ENCODE data around the gene TNFAIP8. TPM values are rescaled to one million over a fixed set of nuclear protein-coding genes. Genes with fewer than 3 reads are reported as not detected.
A peak's percentile ranks its signal among the peaks of the same experiment; 100 is the strongest.

The TNFAIP8 gene
- total and polyA plus RNA-seq, 10 of the 15 experiments (the other 5 are each of a cell fraction or from before 2014, with no cell fraction given): 124 to 324 (median 177) TPM

DNA sequence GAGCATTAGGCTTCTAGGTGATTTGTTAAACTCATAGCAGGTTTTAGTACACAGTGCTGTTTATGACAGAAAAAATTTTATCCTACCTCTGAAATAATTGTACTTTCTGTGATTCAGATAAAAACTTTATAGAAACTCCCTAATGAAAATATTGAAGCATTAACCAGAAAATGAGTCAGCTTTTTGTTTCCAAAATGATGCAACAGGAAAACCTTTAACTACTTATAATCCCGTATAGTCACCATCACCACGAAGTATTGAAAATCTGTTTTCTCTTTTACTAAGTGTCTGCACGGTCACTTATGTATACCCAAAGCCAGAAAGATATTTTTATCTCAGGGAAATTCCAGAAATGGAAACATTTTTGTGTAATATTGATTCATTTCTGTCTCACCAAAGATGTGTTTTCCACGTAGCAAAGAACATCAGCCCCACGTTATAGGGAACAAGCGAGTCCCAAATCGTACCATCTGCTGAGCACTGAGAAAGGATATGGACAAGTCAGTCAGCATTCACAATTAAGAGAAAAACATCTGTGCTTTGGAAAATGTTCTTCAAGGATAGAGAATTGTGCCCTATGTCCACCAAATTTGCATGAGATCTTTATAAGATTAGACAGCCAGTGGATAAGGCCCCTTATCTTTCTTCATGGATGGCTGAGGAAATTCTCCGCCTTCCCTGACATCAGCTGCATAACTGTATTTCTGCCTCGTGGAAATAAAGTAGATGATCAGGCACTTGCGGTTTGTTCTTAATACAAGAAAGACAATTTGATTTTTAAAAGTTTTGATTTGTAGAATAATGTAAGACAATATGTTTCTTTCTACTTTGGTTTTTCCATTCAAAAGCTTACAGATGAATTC, 41.9 kb downstream of the TNFAIP8 start (continued):
- TF ChIP-seq, protein P1, sequence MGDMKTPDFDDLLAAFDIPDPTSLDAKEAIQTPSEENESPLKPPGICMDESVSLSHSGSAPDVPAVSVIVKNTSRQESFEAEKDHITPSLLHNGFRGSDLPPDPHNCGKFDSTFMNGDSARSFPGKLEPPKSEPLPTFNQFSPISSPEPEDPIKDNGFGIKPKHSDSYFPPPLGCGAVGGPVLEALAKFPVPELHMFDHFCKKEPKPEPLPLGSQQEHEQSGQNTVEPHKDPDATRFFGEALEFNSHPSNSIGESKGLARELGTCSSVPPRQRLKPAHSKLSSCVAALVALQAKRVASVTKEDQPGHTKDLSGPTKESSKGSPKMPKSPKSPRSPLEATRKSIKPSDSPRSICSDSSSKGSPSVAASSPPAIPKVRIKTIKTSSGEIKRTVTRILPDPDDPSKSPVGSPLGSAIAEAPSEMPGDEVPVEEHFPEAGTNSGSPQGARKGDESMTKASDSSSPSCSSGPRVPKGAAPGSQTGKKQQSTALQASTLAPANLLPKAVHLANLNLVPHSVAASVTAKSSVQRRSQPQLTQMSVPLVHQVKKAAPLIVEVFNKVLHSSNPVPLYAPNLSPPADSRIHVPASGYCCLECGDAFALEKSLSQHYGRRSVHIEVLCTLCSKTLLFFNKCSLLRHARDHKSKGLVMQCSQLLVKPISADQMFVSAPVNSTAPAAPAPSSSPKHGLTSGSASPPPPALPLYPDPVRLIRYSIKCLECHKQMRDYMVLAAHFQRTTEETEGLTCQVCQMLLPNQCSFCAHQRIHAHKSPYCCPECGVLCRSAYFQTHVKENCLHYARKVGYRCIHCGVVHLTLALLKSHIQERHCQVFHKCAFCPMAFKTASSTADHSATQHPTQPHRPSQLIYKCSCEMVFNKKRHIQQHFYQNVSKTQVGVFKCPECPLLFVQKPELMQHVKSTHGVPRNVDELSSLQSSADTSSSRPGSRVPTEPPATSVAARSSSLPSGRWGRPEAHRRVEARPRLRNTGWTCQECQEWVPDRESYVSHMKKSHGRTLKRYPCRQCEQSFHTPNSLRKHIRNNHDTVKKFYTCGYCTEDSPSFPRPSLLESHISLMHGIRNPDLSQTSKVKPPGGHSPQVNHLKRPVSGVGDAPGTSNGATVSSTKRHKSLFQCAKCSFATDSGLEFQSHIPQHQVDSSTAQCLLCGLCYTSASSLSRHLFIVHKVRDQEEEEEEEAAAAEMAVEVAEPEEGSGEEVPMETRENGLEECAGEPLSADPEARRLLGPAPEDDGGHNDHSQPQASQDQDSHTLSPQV (IDR thresholded peaks at IDR 0.05): peak; percentile 71; the same call in 1 of the 2 replicates
- TF ChIP-seq ZBTB40 (IDR thresholded peaks at IDR 0.05; ENCODE audit: borderline replicate concordance): peak; percentile 89
- TF ChIP-seq MXI1 (IDR thresholded peaks at IDR 0.05; ENCODE audit: low read depth, low read length): 0 out of 2 replicates have a peak, but pooled peaks have one; percentile 62
- no peak for TF ChIP-seq SMAD1 (IDR thresholded peaks at IDR 0.05; ENCODE audit: low read depth, partially characterized antibody)
- no peak for TF ChIP-seq ZNF217 (IDR thresholded peaks at IDR 0.05)
- no peak for TF ChIP-seq ZZZ3 (IDR thresholded peaks at IDR 0.05; ENCODE audit: control insufficient read depth, insufficient read length, low read depth)
- TF ChIP-seq JUNB (IDR thresholded peaks at IDR 0.05): peak; percentile 99
- TF ChIP-seq SUZ12 (IDR thresholded peaks at IDR 0.05; ENCODE audit: unreplicated experiment): no peak
- no peak for TF ChIP-seq RFX5 (IDR thresholded peaks at IDR 0.05; ENCODE audit: low read depth, low read length)
- TF ChIP-seq BACH1 (IDR thresholded peaks at IDR 0.05; ENCODE audit: borderline replicate concordance): no peak; the same call in 1 of the 2 replicates
- TF ChIP-seq, protein P2, sequence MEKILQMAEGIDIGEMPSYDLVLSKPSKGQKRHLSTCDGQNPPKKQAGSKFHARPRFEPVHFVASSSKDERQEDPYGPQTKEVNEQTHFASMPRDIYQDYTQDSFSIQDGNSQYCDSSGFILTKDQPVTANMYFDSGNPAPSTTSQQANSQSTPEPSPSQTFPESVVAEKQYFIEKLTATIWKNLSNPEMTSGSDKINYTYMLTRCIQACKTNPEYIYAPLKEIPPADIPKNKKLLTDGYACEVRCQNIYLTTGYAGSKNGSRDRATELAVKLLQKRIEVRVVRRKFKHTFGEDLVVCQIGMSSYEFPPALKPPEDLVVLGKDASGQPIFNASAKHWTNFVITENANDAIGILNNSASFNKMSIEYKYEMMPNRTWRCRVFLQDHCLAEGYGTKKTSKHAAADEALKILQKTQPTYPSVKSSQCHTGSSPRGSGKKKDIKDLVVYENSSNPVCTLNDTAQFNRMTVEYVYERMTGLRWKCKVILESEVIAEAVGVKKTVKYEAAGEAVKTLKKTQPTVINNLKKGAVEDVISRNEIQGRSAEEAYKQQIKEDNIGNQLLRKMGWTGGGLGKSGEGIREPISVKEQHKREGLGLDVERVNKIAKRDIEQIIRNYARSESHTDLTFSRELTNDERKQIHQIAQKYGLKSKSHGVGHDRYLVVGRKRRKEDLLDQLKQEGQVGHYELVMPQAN (conservative IDR thresholded peaks at IDR 0.05): no peak
- peak; percentile 79; the same call in 1 of the 2 replicates for TF ChIP-seq DPF2 (IDR thresholded peaks at IDR 0.05)
- no peak for TF ChIP-seq CHD2 (IDR thresholded peaks at IDR 0.05; ENCODE audit: borderline replicate concordance, low read depth, low read length)
- peak; percentile 88 for TF ChIP-seq EED (IDR thresholded peaks at IDR 0.05; ENCODE audit: low read depth)
- TF ChIP-seq RB1 (IDR thresholded peaks at IDR 0.05; ENCODE audit: borderline replicate concordance): no peak; the same call in 1 of the 2 replicates
- TF ChIP-seq CBX5 (IDR thresholded peaks at IDR 0.05; ENCODE audit: low read depth): 0 out of 2 replicates have a peak, but pooled peaks have one; percentile 73

Measured in GM12878 (cell line).